HG03575 (cell line): ENCODE results near the gene IDI1.

Experiments used
- ATAC-seq: cut with Tn5 transposase; IDR thresholded peaks from one replicate; pipeline ENCODE4 v1.9.1; 2021; ENCODE audit not compliant: unreplicated experiment, insufficient number of reproducible peaks, low FRiP score; ENCODE audit errors: extremely low read depth

IDI1 gene

DNA sequence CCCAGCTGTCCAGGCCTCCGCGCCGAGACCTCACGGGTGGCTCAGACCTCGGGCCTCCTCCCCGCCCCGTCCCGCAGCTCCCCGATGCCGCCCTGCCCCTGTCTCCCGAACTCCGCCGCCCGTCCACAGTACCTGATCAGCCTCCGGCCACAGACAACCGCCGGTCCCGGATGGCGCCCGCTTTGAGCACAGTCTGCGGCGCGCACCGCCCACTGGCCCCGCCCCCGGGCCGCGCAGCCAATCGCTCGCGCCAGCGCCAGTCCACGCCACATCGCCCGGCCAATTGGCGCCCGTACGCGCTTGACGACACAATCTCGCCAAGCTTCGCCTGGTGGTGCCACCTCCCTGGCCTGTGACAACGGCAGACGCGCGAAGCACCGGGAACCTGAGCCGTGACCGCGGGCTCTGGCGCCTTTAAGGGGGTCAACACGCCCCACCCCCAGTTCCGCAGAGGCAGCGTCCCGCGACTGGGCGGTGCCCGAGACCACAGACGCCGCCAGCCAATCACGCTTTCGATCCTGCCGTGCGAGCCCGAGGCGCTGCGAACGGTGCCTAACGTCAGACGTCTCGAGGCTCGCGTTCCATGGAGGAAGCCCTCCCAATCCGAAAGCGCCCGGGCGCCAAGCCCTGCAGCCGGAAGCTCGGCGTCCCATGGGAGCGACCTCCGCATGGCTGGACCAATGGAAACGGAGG is at the start of gene IDI1:
Gene IDI1 (minus strand): TSS at position 388 of the 693 bp plus-strand sequence. CDS start 116 bp downstream, at position 272.
- ATAC-seq = peak; percentile 61

DNA sequence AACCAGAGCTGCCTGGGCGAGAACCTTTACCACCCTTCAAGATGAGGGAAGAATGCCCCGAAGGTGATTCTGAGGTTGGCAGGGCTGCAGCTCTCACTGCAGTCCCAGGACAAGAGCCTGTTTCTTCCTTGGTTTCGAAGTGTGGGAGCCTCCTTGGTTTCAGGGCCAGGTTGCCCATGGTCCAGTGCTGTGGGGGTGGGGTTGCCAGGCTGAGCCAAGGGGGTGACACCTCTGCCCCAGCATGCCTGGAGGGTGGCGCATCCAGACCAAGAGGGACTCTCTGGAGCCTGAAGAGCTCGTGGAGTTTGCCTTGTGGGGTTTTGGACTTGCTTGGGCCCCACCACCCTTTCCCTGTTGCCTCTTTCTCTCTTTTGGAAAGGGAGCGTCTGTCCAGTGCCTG is 48.5 kb upstream of the IDI1 start:
- no peak for ATAC-seq

DNA sequence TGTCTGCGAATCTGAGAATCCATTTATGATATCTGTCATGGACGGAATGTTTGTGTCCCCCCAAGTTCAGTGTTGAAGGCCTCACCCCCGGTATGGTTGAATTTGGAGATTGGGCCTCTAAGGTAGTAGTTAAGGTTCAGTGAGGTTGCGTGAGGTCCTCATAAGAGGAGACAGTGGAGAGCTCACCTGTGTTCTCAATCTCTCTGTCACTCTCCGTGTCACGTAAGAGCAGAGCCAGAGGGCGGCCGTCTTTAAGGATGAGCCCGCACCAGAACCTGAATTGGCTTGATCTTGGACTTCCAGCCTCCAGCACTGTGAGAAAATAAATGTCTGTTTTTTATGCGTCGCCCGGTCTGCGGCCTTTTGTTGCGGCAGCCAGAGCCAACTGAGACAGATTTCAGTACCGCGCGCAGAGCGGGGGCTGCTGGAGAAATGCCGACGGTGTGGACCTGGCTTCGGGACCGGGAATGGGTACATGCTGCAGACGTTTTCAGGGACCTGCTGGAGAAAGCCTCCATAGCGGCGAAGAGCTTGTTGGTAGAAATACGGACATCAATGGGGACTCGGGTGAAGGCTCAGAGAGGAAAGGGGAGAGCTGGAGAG is 47.5 kb upstream of the IDI1 start:
- ATAC-seq = no peak

DNA sequence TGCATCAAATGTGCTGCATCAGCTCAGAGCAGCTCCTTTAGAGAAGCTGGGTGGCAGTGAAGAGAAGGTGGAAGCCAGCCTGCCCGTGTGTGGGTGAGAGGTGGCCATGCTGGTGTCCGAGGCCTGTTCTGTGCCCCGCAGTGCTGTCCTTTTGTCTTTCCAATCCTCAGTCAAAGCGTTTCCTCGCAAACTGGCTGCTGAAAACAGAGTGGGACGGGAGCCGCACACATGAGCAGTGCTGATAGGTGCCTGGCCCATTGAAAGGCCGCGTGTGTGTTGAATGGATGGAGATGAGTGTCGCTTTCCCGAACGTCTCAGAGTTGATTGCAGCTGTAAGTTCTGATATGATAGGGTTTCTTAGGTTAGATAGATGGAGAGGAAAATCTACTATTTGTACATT is 46.6 kb upstream of the IDI1 start:
- no peak for ATAC-seq

DNA sequence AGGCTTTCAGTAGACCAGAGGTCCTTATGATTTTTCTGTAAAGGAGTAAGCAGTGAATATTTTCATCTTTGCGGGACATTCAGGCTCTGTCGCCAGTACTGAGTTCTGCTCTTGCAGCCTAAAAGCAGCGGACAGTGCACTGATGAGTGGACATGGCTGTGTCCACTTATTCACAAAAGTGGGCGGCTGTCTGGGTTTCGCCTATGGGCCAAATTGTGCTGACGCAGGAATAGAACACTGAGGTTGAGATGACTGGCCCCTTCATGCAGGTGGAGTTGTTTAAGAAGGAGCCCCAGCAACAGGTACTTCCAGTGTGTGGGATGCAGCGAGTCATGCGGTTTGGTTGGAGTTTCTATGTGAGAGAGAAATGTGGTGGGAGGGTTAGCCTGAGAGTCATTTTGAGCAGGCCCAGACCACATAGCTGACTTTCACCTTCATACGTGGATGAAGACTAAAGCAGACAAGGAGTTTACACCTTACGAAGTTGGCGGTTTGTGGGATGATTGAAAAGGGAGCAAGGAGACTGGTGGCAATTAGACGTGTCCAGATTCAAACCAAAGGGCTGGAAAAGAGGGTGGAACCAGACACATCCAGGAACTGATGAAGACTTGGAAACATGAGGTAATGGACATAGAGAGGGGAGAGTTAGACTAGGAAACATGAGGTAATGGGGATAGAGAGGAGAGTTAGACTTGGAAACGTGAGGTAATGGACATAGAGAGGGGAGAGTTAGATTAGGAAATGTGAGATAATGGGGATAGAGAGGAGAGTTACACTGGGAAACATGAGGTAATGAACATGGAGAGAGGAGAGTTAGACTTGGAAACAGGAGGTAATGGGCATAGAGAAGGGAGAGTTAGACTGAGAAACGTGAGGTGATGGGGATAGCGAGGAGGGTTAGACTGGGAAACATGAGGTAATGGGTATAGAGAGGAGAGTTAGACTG is 45.5 kb upstream of the IDI1 start:
- ATAC-seq = no peak

DNA sequence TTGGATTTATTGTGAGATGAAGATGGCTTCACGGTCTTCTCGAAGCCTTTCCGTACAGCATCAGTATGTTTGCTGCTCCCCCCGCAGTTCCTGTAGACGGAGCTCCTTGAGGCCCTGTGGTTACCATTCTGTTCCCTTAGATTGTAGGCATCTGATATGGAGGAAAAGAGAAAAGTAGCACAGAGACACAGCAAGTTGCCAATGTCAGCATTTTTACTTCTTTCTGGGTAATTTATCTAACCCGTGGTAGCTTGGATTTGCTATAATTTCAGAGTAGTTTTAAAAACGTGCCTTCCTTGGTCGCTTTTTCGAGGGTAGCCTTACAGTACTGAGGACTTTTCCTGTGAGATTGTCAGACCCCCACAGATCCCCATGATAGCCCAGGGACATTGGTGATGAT is 44.8 kb upstream of the IDI1 start:
- ATAC-seq = no peak

DNA sequence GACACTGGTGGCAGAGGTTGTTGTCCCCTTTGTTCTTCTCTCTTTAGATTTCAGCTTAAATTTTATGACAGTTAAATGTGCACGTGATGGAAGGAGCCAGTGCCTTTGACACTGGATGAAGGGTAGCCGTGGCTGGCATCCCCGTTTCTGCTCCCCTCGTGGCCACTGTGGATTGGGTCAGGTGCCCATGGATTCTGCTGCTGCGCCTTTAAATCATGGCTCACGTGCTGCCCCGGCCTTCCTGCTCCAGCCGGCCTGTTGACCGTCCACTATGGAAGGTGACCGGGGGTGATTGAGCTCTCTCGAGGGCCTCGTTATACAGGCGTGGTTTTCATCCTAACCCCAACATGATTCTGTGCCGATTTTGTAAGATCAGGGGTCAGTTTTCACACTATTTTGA is 41.8 kb upstream of the IDI1 start:
- no peak for ATAC-seq

DNA sequence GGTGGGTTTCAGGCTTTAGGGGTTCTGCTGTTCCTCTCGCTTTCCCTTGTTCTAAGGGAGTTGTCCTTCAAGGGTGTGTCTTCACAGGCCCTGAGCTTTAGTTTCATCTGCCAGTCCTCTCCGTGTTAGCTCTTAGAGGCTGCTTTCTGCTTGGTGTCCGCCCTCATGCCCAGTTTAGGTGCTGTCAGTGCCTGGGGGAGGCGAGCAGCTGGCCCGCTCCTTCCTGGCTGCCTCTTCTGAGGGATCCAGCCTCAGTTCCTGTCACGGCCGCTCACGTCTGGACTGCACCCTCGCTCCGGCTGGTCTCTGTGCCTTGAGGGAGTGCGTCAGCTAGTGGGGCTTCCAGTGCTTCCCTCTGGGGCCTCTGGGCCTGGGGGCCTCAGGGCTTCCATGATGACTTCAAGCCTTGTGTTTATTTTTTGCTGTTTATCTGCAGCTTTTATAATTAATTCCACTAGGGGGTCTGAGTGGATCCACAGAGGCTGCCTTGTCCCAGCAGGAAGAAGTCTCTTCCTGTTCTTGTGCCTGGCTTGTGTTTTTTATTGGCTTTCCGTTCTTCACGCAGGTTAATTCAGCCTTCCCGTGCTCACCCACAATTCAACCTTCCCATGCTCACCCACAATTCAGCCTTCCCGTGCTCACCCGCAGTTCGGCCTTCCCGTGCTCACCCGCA is 40.2 kb upstream of the IDI1 start:
- ATAC-seq = no peak

DNA sequence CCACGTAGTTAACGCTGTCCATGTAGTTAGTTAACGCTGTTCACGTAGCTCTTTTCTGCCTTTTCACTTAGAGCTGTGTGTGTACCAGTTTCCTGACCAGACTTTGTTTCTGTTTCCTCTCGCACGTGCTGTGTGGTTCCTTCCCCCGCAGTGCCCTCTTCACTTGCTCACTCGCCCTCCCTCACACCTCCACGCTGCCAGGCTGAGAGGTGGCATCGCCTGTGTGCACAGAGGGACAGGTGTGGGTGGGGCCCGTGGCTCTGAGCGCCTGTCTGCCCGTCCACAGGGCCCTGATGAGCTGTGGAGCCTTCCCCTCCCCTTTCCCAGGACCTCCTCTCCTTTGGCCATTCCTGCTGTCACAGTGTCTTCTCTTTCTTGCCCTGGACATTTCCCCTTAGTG is 37.9 kb upstream of the IDI1 start:
- no peak for ATAC-seq

DNA sequence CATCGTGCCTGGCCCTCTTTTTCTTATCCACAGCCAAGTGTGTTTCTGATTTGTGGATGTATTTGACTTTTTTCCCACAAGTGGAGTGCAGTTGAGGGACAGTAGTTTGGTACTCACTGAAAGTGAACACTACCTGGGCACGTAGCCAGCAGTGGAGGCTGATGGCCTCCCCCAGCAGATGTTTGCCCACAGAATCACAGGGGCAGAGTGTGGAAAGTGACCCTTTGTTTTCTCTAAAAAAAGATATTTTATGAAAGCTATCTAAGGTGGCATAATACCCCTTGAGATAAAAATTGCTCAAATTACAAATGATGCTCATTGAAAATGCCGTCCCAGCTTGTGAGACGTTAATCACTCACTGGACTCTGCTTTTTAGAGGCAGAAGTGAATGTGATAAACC is 36.3 kb upstream of the IDI1 start:
- no peak for ATAC-seq

DNA sequence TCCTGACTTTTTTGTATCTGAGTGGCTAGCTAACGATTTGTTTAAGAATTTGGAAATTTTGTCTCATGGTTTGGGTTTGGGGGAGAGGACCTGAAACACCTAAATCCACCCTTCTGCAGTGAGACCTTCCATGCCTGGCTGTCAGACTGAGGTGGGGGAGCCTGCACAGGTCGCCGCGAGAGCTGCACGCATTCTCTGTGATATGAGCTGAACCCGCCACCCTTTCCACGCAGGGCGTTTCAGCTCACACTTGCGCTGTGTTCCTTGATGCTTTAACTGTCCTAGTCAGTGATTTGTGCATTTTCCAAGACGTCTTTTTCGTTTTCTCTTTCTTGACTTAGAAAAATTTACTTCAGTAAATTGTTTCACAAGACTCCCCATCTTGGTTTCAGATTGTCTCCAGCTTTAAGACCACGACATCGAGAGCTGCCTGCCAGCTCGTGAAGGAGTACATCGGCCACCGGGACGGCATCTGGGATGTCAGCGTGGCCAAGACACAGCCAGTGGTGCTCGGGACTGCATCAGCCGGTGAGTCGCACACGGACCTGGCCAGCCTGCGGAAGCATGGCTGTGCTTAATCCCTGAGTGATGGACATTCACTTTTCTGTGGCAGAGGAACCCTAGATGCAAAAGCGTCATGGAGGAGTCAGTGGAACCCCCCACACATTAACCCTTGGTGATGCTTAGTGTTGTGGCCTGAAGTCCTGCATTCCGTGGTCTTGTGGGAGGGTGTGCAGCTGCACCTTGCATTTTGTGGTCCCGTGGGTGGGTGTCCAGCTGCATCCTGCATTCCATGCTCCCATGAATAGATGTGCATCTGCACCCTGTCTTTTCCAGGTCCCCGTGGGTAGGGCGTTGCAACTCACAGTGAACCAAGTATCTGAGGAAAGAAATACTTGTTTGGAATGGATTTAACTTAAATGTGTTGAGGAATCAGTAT is 35.4 kb upstream of the IDI1 start:
- ATAC-seq = no peak

DNA sequence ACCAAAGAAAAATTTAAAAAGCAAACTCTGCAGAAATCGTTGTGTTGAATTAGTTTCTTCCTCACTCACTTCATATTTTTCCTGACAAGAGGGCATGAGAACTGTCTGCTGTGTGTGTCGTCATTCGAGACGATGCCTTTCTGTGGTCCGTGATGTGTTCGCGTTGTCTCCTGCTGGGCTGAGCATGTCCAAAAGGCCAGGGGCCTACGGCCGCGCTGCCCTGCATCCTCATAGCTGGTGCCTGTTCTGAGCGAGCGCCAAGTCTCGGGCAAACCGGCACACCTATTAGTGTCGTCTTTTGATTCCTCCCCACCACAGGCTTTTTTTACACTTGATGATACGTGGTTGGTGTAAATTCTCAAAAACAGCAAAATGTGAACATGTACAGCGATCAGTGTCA is 34.7 kb upstream of the IDI1 start:
- no peak for ATAC-seq

DNA sequence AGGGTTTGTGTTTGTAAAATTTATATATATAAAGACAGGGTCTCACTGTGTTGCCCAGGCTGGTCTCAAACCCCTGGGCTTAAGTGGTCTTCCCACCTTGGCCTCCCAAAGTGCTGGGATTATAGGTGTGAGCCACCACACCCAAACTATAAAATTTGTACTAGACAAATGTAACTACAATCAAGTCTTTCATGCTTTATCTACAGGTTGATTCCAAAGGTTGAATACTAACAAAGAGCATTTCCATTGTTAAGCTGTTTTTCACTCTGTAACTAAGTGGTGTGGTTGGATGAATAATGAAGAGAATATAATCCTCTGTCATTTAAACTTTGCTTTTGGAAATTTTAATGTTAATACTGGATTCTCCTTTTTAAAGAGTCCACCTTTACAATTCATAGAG is 29.7 kb upstream of the IDI1 start:
- no peak for ATAC-seq

DNA sequence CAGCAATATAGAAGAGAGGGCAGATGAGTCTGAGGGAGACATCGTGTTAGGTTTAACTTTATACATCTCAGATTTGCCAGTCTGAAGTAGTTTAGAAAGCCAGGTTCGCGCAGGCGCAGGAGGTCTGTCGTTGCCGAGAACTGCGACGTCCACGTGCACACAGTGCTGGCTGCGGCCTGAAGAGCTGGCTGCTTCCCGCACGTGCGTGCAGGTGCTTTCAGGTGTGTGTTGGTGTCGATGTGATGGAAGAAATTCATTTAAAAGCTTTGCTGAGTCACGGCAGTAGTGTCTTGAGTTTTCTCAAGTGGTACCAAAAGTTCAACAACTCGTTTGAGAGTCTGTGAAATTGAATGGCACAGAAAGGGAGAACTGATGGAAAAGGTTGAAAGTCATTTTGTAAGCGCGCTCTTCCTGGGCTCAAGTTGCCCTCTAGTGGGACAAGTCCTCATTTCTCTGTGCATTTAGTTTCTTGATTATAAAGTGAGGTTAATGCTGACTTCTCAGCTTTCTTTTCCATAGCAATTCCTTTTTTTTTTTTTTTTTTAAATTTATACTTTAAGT is 25.9 kb upstream of the IDI1 start:
- ATAC-seq = no peak

DNA sequence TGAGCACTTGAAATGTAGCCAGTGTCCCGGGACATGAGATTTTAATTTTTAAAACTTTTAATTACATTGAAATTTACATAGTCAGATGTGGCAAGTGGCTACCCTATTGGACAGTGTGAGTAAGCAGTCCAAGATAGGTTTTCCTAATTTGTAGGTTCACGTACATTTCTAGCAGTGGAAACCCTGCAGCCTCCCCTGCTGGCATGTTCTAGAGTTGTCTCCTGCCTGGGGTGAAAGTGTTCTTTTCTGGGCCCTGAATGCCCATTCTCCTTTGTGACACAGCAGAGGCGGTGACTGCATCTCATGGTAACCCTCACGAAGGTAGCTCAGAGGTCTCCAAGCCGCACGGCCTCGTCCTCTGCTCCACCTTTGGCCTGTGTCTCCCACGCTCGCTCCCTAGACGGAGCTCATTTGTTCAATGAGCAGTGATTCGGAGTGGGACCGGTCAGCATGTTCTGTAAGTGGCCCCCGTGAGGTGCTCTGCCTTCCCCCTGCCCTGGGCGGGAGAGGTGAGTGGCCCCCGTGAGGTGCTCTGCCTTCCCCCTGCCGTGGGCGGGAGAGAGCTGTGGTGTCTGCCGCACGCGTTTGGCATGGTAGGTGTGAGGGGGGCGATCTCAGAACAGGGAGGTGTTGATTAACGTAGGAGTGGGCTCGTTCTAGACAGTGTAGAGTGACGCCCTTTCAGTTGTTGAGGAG is 25.3 kb upstream of the IDI1 start:
- no peak for ATAC-seq

DNA sequence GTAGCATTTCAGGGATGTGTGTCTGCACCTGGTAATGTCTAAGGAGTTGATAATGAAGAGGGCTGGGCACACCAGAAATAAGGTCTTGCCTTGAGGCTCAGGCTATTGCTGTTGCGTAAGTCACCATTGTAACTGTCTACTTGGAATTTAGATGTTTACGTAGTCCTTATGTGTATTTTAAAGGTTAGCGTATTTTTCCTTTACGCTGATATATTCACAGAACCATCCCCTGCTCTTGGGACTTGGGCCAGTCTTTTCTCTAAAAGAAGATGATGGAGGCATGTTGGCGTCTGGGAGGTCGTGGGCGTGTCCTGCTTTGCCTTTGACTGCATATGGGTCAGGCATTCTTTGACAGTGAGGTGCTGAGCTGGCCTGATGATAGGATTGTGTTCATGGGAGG is 22.0 kb upstream of the IDI1 start:
- ATAC-seq = no peak
